Measurements from ENCODE around the gene CLEC11A.
"Not testable (repeated sequence)": the region's sequence is repeated elsewhere in the genome, so short reads cannot be mapped to it uniquely, and the experiment has no call there.

CLEC11A gene

DNA sequence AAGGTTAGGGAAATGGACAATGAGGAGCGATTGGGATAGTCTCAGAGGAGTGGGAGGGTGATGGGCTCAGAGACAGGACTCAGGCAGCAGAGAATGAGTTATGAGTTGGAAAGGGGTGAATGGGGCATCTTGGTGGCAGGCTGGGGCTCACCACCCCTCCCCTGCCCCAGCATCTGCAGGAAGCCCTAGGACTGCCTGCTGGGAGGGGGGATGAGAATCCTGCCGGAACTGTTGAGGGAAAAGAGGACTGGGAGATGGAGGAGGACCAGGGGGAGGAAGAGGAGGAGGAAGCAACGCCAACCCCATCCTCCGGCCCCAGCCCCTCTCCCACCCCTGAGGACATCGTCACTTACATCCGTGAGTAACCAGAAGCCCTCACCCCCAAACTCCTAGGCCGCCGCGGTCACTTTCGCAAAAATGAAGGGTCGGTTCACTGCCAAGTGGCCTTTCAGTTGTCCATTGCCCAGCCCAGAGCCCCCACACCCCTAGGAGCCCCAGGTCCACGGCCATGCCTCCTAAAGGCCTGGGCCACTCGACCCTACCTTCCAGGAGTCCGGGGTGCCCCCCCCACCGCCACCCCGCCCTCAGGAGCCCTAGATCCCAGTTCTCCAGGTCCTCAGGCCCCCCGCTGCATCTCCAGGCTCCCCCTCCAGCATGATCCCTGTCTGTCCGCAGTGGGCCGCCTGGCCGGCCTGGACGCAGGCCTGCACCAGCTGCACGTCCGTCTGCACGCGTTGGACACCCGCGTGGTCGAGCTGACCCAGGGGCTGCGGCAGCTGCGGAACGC lies 764 bp downstream of the CLEC11A start:
- DNase-seq (ENCODE audit: low spot score) = no peak

DNA sequence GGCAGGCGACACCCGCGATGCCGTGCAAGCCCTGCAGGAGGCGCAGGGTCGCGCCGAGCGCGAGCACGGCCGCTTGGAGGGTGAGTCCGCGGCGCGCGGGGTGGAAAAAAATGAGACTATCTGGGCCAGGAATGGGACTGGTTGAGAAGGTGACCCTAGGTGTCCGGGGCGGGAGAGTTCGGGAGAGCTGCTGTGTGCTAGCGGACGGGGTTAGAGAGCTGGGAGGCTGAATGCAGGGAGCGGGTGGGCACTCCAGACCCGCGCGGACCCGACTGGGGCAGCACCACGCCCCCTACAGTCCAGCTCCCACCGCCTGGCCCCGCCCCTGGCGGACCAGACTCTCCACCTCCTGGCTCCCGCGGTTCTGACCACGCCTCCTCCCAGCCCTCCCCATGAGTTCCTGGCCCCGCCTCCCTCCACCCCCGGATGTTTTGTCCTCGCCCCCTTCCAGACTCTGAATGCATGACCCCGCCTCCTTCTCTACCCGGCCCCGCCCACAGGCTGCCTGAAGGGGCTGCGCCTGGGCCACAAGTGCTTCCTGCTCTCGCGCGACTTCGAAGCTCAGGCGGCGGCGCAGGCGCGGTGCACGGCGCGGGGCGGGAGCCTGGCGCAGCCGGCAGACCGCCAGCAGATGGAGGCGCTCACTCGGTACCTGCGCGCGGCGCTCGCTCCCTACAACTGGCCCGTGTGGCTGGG lies 1.5 kb downstream of the CLEC11A start:
- peak; percentile 98 for DNase-seq (ENCODE audit: low spot score)

DNA sequence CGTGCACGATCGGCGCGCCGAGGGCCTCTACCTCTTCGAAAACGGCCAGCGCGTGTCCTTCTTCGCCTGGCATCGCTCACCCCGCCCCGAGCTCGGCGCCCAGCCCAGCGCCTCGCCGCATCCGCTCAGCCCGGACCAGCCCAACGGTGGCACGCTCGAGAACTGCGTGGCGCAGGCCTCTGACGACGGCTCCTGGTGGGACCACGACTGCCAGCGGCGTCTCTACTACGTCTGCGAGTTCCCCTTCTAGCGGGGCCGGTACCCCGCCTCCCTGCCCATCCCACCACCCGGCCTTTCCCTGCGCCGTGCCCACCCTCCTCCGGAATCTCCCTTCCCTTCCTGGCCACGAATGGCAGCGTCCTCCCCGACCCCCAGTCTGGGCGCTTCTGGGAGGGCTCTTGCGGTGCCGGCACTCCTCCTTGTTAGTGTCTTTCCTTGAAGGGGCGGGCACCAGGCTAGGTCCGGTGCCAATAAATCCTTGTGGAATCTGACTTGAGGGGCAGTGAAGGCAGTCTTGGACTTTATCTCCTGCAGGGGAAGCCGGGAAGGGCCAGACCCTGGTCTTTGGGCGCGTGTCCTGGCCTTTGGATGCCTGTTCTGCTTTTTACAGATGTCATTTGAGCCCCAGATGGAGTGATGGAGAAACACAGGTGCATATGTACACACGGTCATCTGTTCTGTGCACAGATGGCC lies 2.2 kb downstream of the CLEC11A start:
- peak; percentile 13 for DNase-seq (ENCODE audit: low spot score)

DNA sequence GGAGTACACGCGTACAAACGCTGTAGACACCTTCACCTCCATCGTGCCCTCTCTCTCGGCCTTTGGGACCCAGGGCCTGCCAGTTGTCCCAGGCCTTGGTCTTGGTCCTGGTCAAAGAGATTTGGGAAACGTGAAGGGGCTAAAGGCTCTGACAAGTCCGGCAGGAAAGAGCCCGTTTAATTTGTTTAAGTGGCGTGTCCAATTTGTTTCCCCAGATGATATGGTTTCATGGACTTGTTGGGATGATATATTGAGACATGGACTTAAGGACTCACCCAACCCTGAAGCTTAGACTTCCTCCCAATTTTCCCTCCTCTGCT lies 2.7 kb downstream of the CLEC11A start:
- no peak for DNase-seq (ENCODE audit: low spot score)

DNA sequence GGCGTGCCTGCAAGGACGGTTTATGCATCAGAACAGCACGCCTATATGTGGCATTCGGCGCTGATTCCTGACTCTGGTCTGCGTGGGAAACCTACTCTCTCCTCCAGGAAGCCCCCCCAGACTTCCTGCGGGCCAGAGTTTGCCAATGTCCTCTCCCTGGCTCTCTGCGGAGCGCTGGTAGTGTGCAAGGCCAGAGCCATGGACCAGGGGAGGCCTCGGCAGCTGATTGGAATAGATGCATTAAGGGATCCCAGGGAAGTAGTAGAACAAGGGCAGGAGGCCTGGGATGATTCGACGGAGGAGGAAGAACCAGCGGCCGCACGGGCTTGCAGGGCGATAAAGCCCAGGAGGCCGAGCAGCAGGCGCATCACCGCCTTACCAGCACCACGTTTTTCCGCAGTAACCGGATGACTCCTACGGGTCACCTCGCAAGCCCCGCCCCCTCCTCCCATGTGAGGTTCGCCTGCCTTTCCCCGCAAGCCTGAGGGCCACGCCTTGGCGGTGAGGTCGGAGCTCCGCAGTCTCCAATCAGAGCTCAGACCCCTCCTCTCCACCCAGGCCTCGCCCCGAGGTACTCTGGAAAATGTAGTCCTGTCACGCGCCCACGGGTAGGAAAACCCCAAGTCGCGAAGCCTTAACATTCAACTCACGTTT lies 5.0 kb downstream of the CLEC11A start:
- peak; percentile 56 for DNase-seq (ENCODE audit: low spot score)

DNA sequence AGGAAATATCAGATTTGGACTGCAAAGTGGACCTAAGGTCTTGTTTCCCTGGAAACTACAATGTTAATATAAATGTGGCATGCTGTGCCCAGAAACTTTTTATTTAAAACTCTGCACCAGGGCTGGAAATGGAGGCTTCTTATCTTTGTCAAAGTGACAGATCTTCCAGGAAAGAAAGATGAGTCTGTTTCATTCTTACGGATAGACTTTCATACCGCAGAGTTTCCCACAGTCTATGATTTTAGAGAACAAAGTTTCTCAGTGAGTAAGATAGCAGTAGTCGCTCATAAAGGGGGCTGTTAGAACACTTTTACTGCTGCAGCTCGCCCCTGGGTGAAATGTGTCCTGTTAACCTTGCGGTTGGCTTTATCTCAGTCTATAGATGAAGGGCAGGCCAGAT lies 6.7 kb downstream of the CLEC11A start:
- DNase-seq (ENCODE audit: low spot score) = no peak

DNA sequence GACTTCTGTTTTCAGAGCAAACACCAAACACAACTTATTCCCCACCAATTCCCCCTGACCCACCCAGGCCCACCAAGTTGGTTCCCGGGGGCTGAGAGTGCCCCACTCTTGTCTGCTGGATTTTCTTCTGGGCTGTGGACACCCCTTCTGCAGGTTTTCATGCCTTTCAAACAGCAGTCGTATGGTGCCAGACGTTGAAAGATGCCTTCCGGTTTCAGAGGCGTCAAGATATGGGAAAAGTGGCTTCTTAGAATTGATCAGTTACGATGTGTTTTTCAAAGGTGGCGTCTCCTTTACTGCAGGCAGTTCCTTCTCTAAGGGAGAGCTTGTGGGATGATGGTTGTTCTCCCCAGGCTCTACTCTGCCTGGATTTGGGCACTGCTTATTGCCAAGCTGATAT lies 12.7 kb downstream of the CLEC11A start:
- no peak for DNase-seq (ENCODE audit: low spot score)

DNA sequence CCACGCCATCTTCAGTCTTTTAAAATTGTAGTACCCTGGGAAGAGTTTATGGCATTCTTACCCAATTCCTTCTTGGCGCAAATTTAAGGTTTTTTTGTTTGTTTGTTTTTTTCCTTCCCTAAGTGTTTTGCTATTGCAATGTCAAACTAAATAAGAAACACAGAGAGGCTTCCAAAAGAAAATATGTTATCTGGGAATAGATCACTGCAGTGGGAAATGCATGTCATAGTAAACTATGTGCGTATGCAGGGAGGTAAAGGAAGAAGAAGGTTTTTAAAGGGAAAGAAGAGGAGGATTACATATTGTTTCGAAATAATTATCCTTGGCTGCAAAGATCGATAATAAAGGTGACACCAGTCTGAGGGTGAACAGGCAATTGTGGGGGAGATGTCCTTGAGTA lies 13.2 kb downstream of the CLEC11A start:
- no peak for DNase-seq (ENCODE audit: low spot score)

DNA sequence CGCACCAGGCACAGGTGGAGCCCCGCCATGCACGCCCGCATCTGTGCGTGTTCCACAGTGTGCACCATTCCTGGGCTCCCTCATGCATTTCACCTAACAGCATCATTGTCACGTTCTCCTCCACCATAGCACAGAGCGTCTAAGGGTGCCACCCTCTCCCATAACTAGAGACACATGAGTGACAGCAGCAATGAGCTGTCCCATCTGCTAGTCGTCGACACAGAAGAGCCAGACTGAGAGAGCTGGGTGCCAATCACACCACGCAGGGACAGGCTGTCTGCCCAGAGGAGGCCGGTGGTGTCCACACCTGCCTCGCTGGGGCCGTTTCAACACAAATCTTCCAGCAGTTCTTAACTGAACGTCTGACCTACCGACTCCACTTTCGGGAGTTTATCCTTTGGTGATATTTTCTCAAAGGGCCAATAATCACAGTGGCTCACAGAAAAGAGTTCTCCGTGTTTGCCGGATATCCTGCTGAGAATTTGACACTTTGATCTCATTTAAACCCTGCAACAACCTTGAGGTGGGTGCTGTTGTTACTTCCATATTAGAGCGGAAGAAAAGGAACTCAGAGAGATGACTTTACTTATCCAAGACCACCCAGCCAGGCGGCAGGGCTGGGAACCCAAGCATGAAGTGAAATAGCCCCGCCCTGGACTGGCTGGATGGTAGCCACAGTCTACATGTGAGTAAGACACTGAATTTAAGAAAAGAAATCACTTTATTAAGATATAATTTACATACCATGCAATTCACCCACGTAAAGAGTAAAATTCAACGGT lies 16.2 kb downstream of the CLEC11A start:
- no peak for DNase-seq (ENCODE audit: low spot score)

DNA sequence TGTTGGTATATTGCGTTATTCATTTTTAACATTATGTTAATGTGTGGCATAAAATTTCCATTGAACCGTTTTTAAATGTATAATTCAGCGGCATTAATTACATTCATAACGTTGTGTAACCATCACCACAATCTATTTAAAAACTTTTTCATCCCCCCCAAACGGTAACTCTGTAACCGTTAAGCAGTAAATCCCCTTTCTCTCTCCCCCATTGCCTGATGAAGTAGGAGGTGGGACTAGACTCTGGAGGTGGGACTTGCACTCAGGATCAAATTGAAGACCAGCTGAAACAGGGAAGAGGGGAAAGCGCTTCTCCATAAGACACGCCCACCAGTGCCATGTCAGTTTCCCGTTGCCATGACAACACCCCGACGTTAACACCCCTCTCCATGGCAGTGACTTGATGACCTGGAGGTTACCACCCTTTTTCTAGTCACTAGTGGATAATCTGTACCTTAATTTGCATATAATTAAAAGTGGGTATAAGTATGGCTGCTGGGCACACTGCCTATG lies 16.8 kb downstream of the CLEC11A start:
- DNase-seq (ENCODE audit: low spot score) = no peak

DNA sequence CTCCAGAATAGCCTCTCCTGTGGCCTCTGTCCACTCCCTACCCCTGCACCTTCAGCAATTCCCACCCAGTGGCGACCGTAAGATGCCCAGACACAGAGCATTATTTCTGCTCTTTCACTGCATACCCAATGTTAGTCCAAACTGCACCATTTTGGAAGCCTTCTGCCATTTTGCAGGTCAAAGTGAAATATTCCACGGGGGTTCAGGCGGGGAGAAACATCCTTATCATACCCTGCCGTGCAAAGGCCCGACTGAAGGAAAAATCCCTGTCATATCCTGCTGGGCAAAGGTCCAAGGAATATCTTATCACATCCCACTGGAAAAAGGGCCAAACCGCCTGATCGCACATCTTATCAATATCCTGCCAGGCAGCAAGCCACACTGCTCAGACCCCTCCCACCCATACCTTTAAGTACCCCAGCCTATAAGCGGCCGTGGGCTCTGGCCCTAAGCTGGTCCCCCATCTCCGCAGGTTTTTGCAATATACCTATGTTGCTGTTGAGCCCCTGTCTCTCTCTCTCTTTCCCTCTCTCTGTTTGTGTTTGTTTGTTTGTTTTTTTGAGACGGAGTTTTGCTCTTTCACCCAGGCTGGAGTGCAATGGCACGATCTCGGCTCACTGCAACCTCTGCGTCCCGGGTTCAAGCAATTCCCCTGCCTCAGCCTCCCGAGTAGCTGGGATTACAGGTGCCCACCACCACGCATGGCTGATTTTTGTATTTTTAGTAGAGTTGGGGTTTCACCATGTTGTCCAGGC lies 18.2 kb downstream of the CLEC11A start:
- DNase-seq (ENCODE audit: low spot score) = no peak

DNA sequence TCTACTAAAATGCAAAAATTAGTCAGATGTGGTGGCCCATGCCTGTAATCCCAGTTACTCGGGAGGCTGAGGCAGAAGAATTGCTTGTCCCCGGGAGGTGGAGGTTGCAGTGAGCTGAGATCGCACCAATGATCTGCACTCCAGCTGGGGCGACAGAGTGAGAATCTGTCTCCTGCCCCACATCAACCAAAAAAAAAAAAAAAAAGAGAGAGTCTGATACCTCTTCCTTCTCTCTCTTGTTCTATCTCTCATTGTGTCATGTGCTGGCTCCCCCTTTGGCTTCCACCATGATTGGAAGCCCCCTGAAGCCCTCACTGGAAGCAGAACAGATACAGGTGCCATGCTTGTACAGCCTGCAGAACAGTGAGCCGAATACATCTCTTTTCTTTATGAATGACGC lies 20.4 kb downstream of the CLEC11A start:
- DNase-seq (ENCODE audit: low spot score) = no peak

DNA sequence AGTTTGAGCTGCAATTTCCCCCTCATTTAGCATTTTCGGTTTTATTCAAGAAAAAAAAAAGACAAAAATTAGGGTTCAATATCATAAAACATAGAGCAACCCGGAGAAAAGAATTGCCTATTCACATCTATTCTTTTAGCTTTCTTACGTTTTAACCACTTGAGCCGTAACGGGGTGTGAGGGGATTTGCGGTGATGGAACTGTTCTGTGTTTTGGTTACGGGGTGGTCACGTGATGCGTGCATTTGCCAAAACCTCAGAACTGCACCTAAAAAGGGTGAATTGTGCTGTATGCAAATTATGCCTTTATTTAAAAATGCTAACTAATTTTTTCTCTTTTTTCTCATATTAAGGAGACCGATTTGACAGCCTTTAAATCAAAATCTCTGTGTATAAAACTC lies 22.1 kb downstream of the CLEC11A start:
- DNase-seq (ENCODE audit: low spot score) = no peak

DNA sequence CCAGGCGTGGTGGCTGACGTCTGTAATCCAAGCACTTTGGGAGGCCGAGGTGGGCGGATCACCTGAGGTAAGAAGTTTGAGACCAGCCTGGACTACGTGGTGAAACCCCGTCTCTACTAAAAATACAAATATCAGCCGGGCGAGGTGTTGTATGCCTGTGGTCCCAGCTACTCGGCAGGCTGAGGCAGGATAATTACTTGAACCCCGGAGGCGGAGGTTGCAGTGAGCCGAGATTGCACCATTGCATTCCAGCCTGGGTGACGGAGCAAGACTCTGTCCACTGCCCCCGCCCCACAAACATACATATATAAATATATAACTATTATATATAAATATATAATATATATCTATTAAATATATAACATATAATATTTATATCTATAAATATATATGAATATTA lies 24.0 kb downstream of the CLEC11A start:
- not testable (repeated sequence) for DNase-seq (ENCODE audit: low spot score)

DNA sequence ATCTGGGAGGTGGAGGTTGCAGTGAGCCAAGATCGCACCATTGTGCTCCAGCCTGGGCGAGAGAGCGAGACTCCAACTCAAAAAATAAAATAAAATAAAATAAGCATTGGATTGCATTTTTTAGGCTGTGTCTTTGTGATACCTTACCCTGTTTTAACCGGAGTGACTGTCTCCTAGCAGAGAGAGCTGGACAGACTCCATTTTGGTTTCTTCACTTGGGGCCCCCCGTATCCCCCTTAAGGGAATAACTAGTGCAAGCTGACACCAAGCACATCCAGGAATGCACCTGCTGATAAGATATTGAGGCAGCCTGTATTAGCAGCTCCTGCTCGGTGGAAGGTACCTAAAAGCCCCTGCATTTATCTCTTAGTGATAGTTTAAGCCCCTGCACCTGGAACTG lies 26.3 kb downstream of the CLEC11A start:
- no peak for DNase-seq (ENCODE audit: low spot score)

DNA sequence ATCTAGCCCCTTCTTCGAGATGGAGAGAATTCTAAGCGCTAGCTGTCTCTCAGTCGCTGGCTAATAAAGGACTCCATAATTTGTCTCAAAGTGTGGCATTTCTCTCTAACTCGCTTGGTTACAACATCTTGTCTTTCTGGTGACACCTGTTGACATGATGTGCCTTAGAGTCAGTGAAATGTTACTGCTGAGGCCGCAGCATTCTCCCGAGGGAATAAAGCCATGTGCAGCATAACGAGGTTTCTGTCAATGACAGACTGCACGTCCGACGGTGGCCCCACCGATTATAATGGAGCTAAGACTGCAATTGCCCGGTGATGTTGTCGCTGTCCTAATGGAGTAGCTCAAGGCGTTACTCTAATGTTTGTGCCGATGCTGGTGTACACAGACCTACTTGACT lies 26.8 kb downstream of the CLEC11A start:
- DNase-seq (ENCODE audit: low spot score) = no peak

DNA sequence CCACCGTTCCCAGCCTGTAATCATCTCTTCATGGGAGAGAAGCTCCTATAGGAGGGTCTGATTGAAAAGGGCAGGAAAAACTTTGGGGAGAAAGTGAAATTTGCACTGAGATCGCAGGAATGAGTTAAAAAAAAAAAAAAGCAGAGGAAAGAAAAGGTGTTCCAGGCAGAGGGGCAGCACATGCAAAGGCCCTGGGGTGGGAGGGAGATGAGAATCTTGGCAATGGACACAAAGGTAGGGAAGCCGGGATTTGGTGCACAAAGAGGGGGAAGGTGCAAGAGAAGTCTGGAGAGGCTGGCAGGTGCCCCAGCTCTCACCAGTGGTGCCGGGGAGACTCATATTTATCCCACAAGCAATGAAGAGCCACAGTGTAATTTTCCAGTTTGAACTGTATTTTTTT lies 30.7 kb downstream of the CLEC11A start:
- no peak for DNase-seq (ENCODE audit: low spot score)

DNA sequence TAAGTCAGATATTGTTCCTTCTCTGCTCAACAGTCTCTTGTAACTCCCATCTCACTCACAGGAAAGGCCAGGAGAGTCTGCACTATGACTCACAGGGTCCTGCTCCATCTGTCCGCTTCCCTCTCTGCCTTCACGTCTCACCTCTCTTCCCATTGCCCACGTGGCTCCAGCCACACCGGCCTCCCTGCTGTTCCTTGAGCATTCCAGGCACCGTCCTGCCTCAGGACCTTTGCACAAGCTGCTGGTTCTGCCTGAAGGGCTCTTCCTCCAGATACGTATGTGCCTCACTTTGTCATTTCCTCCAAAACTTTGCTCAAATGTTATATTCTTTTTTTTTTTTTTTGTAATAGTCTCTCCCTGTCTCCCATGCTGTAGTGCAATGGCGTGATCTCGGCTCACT lies 33.1 kb downstream of the CLEC11A start:
- DNase-seq (ENCODE audit: low spot score) = not testable (repeated sequence)

DNA sequence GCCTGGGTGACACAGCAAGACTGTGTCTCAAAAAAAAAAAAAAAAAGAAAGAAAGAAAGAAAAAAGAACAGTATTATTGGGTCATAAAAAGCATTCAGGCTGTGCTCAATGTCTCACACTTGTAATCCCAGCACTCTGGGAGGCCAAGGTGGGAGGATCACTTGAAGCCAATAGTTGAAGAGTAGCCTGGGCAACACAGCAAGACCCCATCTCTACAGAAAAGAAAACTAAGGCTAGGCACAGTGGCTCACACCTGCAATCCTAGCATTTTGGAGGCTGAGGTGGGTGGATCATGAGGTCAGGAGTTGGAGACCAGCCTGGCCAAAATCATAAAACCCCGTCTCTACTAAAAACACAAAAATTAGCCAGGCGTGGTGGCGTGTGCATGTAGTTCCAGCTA lies 34.5 kb downstream of the CLEC11A start:
- not testable (repeated sequence) for DNase-seq (ENCODE audit: low spot score)

DNA sequence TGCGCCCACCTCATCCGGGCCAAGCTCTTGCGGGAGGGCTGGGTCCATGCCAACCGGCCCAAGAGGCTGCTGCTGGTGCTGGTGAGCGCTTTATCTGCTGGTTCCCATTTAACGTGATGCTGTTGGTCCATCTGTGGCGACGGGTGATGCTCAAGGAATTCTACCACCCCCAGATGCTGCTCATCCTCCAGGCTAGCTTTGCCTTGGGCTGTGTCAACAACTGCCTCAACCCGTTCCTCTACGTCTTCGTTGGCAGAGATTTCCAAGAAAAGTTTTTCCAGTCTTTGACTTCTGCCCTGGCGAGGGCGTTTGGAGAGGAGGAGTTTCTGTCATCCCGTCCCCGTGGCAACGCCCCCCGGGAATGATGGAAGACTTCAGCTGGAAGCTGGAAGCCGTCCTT lies 35.9 kb downstream of the CLEC11A start:
- not testable (repeated sequence) for DNase-seq (ENCODE audit: low spot score)

DNA sequence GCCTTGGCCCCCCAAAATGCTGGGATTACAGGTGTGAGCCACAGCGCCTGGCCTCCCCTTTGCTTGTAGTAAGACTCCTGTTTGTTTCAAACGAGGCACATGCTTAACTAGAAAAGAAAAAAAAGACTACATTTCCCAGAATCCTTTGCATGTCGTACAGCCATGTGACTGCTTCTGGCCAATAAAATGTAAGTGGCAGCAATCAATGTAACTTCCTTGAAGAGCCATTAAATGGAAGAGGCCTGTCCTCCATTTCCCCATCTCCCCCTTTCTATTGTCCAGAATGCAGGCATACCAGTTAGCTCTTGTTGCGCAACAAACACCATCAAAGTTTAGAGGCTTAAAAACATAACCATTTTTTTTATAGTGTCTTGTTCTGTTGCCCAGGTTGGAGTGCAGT lies 36.7 kb downstream of the CLEC11A start:
- no peak for DNase-seq (ENCODE audit: low spot score)

Measured in kidney tubule cell (primary cell).